Loucy (cell line): ENCODE measurements around the gene YES1.

Source experiments
- H2AFZ ChIP-seq: fragments of 200-600 bp; sonication (generic); 2 replicates; pipeline ENCODE4 v1.6.0; 2016; ENCODE audit warnings: antibody characterized with exemption, mild to moderate bottlenecking, low read length, moderate library complexity
- H3F3A ChIP-seq: fragments of 200-600 bp; 2 replicates; pipeline ENCODE4 v1.6.0; 2016; ENCODE audit warnings: antibody characterized with exemption, low read depth, mild to moderate bottlenecking
- H3K27me3 ChIP-seq: fragments of 200-600 bp; sonication (generic); 2 replicates; pipeline ENCODE4 v1.6.1; 2014; ENCODE audit warnings: low read length, mild to moderate bottlenecking; ENCODE audit not compliant: insufficient read depth, poor library complexity, severe bottlenecking
- H3K36me3 ChIP-seq: fragments of 200-600 bp; sonication (generic); 2 replicates; pipeline ENCODE4 v1.6.1; 2016; ENCODE audit warnings: low read length; ENCODE audit not compliant: insufficient read depth
- H3K4me1 ChIP-seq: fragments of 200-600 bp; sonication (generic); 2 replicates; pipeline ENCODE4 v1.5.1; 2014; ENCODE audit warnings: low read length, mild to moderate bottlenecking; ENCODE audit not compliant: insufficient read depth, poor library complexity, severe bottlenecking
- H3K4me2 ChIP-seq: fragments of 200-600 bp; sonication (generic); 2 replicates; pipeline ENCODE4 v1.6.0; 2014; ENCODE audit warnings: antibody characterized with exemption, low read length, low read depth, mild to moderate bottlenecking; ENCODE audit not compliant: poor library complexity, severe bottlenecking
- H3K4me3 ChIP-seq: fragments of 200-600 bp; sonication (generic); 2 replicates; pipeline ENCODE4 v1.5.1; 2014; ENCODE audit warnings: low read length, mild to moderate bottlenecking, mixed read lengths; ENCODE audit not compliant: poor library complexity, severe bottlenecking
- H3K79me2 ChIP-seq: fragments of 200-600 bp; sonication (generic); 2 replicates; pipeline ENCODE4 v1.6.1; 2014; ENCODE audit warnings: low read length; ENCODE audit not compliant: insufficient read depth
- H3K9ac ChIP-seq: fragments of 200-600 bp; sonication (generic); 2 replicates; pipeline ENCODE4 v1.6.0; 2014; ENCODE audit warnings: mild to moderate bottlenecking, low read depth, low read length, moderate library complexity; ENCODE audit not compliant: poor library complexity, severe bottlenecking
- H3K9me2 ChIP-seq: fragments of 200-600 bp; sonication (generic); replicated peaks from 2 replicates; pipeline ENCODE4 v1.6.1; 2016; ENCODE audit warnings: low read depth, low read length, mixed read lengths
- H3K9me3 ChIP-seq: fragments of 200-600 bp; sonication (generic); 2 replicates; pipeline ENCODE4 v1.6.1; 2014; ENCODE audit warnings: mild to moderate bottlenecking, antibody characterized with exemption, low read length, low read depth; ENCODE audit not compliant: insufficient read depth
- H4K20me1 ChIP-seq: fragments of 200-600 bp; sonication (generic); 2 replicates; pipeline ENCODE4 v1.6.0; 2014; ENCODE audit warnings: antibody characterized with exemption, low read length, mild to moderate bottlenecking; ENCODE audit not compliant: insufficient read depth, poor library complexity, severe bottlenecking
- CTCF ChIP-seq: fragments of 200-600 bp; sonication (generic); conservative IDR thresholded peaks from 2 replicates; pipeline ENCODE4 v1.5.1; 2014; ENCODE audit warnings: mild to moderate bottlenecking, antibody characterized with exemption, low read length
- EZH2phosphoT487 ChIP-seq: fragments of 200-600 bp; IDR thresholded peaks from 2 replicates; pipeline ENCODE4 v1.6.1; 2018; ENCODE audit warnings: antibody characterized with exemption, mild to moderate bottlenecking, moderate library complexity, borderline replicate concordance

The YES1 gene

GRCh38 chr18:773980-774624 is 37.9 kb downstream of the YES1 start:
- H3K9ac ChIP-seq: no peak overlapping the region
- H4K20me1 ChIP-seq: no peaks in the 10 kb centered on the region
- no peaks in the 10 kb centered on the region for H3K9me2 ChIP-seq
- H3K9me3 ChIP-seq: no peaks in the 10 kb centered on the region
- H3K36me3 ChIP-seq: no peaks in the 10 kb centered on the region
- no peaks in the 10 kb centered on the region for H3F3A ChIP-seq
- TF ChIP-seq CTCF (no peak), EZH2phosphoT487 (no peak)
- no peaks in the 10 kb centered on the region for H3K27me3 ChIP-seq
- H3K4me1 ChIP-seq: peaks cover 4% of the 10 kb centered on the region
- H2AFZ ChIP-seq: no peak overlapping the region
- H3K4me2 ChIP-seq: no peak overlapping the region
- H3K4me3 ChIP-seq: no peak overlapping the region
- H3K79me2 ChIP-seq: no peaks in the 10 kb centered on the region; the same call in 1 of the 2 replicates

DNA sequence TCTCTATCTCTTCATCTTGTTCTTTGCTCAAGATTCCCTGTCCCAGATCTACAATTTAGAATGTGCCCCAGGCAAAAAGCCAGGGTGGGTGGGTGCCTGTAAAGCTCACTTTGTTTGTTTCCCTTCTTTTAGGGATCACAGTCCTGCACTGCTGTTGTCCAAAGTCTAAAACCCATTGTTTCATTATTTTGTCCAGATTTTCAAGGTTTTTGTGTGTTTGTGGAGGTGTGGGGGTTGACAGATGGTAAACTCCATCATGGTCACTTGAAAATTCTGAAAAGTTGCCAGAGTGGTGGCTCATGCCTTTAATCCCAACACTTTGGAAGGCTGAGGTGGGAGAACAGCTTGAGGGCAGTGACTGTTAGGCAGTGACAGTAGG is 41.5 kb downstream of the YES1 start:
- Histone ChIP-seq H3K4me2 (no peak overlapping the region), H3K9ac (no peak overlapping the region), H3K79me2 (no peaks in the 10 kb centered on the region; the same call in 1 of the 2 replicates), H4K20me1 (no peaks in the 10 kb centered on the region), H3F3A (no peaks in the 10 kb centered on the region), H2AFZ (no peak overlapping the region), H3K27me3 (no peaks in the 10 kb centered on the region), H3K4me1 (no peaks in the 10 kb centered on the region), H3K36me3 (no peaks in the 10 kb centered on the region), H3K4me3 (no peak overlapping the region), H3K9me3 (no peaks in the 10 kb centered on the region), H3K9me2 (no peaks in the 10 kb centered on the region)
- TF ChIP-seq EZH2phosphoT487: no peak
- no peak for TF ChIP-seq CTCF

DNA sequence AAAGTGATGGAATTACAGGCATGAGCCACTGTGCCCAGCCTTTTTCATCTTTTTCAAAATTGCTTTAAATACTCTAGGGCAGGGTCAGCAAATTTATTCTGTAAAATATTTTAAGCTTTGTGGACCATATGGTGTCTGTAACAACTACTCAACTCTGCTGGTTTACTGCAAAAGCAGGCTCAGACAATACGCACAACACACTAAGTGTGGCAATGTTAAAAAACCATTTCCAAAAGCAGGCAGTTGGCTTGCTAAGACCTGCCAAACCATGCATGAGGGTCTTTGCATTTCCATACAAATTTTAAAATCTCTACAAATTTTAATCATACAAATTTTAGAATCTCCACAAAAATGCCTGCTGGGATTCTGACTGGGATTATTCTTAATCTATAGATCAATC is 44.1 kb downstream of the YES1 start:
- no peaks in the 10 kb centered on the region for H4K20me1 ChIP-seq
- no peak overlapping the region for H2AFZ ChIP-seq
- no peaks in the 10 kb centered on the region for H3K36me3 ChIP-seq
- H3K4me2 ChIP-seq: no peak overlapping the region
- TF ChIP-seq CTCF (no peak), EZH2phosphoT487 (no peak)
- no peak overlapping the region for H3K4me3 ChIP-seq
- no peaks in the 10 kb centered on the region for H3K27me3 ChIP-seq
- H3K9ac ChIP-seq: no peak overlapping the region
- no peaks in the 10 kb centered on the region for H3F3A ChIP-seq
- H3K9me3 ChIP-seq: no peaks in the 10 kb centered on the region
- H3K79me2 ChIP-seq: no peaks in the 10 kb centered on the region; the same call in 1 of the 2 replicates
- H3K9me2 ChIP-seq: no peaks in the 10 kb centered on the region
- no peaks in the 10 kb centered on the region for H3K4me1 ChIP-seq
